HG03521 (cell line): ENCODE measurements around the gene FADD.

Source experiments
- ATAC-seq: cut with Tn5 transposase; IDR thresholded peaks from one replicate; pipeline ENCODE4 v1.9.1; 2021; ENCODE audit warnings: mild to moderate bottlenecking, moderate library complexity; ENCODE audit not compliant: unreplicated experiment

The FADD gene

DNA sequence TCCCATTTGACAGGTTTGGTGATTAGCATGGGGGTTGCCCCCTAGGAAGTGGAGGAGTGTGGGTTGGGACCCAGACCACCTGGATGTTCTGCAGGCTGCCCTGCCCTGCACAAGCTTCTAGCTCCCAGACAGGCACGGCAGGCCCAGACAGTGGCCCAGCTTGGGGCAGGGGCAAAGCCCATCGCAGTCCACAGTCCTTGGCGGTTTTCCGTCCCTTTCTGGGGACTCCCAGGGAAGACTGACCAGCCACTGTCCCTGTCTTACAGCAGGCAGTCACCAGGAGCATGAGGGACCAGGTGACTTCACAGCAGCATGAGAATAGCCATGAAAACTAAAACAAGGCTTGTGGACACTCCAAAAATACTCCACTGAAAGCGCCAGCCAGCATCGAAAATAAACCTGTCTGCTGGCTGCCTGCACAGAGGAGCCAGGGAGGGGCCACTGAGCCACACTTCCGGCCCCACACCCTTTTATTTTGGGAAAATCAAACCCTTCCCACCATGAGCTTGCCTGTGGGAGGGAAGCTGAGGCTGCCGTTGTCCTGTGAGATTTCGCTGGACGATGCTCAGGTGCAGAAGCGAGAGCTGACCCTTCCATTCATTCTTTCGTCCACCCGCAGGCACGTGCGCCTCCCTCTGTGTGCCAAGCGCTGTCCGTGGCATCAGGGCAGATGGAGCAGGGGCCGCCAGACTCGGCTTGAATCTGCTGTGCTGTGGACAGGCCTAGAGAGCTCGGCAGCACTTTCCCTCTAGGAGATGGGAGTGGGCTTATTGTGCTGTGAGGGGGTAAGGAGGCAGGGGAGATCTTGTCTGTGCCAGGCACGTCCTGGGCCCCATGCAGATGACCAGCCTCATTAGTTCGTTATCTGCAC is 28.0 kb downstream of the FADD start:
- ATAC-seq: no peak

DNA sequence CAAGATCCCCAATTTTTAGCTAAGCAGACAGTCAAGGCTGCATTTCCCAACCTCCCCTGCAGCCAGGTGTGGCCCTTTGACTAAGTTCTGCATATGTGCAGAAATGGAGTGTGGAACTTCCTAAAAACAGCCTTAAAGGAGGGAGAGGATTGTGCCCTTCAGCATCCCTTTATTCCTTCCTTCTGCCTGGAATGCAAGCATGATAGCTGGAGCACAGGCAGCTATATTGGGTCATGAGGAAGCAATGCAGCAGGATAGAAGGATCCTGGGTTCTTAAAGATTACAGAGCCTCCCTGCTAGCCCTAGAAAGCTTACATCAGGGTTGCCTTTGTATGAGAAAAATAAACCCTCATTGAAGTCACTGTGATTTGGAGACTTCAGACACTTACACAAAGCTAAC is 29.9 kb downstream of the FADD start:
- ATAC-seq: no peak

DNA sequence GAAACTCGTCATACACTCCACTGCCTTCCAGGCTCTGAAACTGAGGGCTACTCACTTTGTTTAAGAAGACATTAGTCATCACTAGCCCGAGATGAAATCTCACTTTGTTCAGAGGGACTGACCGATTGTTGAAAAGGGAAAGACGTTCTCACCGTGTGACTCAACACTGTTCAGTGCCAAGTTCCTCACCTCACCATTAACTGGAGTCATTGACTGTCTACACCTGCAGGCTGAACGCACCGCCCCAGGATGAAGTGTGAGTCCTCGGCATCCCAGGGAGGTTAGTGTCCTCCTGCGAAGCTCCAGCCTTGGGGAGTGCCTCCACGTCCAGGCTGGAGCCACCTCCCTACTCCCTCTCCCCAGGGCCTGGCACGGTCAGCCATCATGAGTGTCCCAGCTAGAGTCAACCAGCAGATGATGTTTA is 30.4 kb downstream of the FADD start:
- ATAC-seq: no peak

DNA sequence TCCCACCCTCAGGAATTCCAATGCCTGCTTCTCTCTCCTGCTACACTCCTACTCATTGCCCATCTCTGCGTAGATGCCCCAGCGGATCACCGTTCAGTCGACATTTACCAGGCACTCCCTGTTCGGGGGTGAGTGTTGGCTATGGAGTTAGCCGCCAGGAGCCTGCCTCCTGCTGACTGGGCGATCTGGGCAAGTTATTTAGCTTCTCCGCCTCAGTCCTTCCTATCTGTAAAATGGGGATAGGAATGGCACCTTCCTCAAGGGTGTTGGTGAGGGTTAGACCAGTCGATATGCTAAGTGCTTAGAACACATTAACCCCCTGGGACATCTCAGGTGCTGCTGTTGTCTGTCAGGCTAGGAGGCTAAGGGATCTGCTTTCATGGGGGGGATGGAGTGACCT is 30.9 kb downstream of the FADD start:
- ATAC-seq: no peak

DNA sequence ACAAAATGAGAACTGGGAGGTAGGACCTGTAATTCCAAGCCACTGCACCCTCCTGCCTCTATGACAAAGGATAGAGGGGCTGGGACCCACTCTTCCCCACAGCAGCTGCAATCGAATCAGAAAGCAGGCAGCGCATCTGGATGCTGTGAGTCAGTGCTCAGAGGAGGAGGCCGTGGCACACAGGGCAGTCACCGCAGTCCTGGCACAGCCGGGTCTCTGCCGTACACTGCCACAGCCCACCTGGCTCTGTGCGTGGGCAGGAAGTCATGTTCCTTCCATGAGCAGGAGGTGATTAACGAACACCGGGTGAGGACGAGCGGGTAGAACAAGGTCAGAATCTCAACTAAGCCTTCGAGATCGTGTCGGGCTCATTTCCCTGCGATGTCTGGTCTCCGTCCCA is 37.2 kb downstream of the FADD start:
- ATAC-seq: no peak

DNA sequence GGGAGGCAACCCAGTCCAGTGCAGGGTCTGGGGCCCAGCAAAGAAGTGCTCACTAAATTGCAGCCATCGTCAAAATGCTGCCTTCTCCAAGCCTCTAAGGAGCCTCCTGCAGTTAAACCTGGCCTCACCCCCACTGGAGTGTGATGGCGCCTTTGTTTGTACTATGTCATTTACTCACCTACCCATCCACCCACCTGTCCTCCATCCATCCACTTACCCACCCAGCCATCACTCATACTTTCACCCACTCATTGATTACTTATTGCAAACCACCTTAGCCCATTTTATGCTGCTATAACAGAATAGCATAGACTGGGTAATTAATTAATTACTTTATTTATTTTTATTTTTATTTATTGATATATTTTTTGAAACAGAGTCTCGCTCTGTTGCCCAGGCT is 38.6 kb downstream of the FADD start:
- ATAC-seq: no peak

DNA sequence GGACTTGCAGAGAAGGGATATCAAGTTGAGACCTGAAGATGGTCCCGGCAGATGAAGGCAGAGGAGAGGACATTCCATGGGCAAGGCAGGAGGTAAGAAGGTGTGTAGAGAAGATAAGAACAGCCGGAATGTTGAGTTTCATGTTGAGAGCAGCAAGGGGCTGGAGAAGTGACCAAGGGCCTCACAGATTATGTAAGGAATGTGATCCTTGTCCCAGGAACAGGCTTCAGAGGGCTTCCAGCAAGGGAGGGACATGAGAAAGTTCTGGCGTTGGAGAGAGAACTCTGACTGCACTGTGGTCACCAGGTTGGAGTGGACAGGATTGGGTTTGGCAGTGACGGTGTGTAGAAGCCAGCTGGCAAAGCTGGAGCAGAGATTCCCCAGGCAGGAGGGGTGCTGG is 39.8 kb downstream of the FADD start:
- no peak for ATAC-seq

DNA sequence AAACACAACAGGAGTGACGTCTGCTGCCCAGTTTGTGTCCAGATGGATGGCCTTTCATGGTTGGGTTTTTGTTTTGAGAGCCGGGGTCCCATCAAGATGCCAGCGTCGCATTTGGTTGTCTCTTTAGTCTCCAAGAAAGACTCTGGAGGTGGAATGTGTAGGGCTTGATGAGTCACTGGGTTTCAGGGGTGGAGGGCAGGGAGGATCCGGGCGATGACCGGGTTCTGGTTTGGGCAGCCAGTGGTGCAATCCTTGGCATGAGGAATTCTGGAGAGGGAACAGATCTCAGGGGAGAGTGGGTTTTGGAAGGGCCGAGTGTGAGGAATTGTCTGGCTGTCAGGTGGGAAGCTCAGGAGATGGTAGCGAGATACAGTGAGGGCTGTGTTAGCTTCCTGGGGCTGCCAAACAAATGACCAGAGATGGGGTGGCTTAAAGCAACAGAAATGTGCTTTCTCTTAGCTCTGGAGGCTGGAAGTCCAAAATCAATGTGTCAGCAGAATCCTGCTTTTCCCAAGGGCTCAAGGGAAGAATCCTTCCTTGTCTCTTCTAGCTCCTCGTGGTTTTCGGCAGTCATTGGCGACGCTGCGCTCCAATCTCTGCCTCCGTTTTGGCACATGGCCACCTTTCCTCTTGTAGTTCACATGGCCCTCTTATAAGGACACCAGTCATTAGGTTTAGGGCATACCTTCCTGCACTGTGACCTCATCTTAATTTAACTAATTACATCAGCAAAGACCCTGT is 41.0 kb downstream of the FADD start:
- ATAC-seq: no peak

DNA sequence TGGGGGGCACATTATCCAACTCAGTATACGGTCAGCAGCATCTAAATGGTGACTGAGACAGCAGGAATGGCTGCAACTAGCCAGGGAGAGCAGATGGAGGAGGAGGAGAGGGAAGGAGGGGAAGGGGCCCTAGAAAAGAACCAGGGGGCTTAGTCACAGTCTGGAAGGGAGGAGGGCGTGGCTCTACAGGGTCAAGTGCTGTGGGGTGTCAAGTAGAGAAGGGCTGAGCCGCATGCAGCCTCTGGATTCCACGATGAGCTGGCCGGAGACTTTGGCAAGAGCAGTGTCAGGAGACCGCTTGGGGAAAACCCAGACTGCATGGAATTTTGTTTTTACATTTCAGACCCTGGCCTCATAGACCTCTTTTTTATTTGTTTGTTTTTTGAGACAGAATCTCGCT is 41.6 kb downstream of the FADD start:
- no peak for ATAC-seq

DNA sequence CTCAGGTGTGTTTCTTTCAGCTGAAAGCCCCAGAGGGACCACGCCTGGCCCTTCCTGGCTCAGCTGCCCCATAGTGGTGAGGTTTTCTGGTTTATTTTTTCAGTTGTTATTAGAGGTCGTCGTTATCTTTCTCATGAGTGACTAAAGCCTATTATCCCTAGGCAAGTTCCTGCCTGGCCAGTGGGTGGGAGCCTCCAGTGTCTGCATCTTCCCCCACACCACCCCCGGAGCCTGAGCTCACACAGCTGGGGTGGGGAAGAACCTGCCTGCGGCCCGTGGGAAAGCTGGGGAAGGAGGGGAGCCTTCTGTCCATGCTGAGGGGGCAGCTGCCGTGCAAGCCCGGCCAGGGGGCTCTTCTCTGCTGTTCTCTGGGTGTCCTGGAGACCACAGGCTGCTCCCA is 43.1 kb downstream of the FADD start:
- no peak for ATAC-seq

DNA sequence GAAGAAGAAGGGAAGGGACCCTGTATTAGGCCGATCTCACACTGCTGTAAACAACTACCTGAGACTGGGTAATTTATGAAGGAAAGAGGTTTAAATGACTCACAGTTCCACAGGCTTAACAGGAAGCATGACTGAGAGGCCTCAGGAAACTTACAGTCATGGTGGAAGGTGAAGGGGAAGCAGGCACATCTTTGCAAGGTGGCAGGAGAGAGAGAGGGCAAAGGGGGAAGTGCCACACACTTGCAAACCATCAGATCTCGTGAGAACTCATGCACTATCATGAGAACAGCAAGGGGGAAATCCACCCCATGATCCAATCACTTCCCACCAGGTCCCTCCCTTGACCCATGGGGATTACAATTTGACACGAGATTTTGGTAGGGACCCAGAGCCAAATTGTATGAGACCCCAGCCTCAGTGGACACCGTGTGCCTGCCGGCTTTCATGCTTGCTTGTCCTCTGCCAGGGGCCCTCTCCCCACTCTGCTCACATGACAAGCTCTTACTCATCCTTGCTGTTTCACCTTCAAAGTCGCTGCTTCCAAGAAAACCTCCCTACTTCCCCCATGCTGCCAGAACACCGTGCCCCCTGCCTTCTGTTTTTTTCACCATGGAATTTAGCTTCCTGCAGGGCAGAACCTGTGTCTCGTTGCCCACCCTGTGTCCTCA is 44.1 kb downstream of the FADD start:
- ATAC-seq: no peak

DNA sequence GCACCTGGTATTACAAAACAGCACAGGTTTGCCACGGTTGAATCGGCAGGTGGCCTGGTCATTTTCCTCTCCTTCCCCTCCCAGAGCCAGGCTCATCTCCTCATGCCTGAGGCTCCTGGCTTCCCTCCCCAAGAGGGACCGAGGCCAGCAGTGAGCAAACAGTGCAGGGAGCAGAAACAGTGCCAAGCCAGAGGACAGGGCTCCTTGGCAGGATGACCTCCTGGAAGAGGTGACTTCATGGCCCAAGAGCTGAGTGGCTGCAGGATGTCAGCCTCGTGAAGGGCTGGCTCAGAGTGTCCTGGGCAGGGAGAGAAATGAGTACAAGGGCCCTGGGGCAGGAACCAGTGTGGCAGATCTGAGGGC is 44.6 kb downstream of the FADD start:
- ATAC-seq: no peak

DNA sequence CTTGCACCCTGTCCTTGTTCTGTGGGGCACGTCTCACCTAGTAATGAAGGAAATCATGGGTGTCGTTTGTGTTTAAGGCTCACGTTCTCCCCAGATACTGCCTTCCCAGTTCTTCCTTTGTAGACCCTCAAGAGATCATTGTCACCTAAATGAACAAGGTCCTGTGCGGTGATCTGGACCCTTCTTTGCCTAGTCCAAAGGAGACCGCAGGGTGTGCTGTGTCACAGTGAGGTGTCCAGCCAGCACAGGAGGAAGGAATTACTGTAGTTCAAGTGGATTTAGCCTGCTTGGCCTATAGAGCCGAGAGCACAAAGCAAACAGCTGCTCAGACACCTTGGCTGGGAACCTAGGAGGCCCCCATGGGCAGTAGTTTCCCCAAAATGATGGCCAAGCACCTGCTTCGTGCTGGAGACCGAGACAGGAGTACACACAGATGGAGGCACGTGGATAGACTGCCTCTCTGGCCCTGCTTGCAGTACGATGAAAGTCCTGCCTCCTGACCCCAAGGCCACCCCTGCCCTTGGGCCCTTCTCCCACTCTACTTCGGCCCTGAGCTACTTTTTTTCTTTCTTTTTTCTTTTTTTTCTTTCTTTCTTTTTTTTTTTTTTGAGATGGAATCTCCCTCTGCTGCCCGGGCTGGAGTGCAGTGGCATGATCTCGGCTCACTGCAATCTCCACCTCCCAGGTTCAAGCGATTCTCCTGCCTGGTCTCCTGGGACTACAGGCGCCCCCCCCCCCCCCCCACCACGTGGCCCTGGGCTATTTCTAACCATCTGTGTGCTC is 48.0 kb downstream of the FADD start:
- ATAC-seq: no peak

DNA sequence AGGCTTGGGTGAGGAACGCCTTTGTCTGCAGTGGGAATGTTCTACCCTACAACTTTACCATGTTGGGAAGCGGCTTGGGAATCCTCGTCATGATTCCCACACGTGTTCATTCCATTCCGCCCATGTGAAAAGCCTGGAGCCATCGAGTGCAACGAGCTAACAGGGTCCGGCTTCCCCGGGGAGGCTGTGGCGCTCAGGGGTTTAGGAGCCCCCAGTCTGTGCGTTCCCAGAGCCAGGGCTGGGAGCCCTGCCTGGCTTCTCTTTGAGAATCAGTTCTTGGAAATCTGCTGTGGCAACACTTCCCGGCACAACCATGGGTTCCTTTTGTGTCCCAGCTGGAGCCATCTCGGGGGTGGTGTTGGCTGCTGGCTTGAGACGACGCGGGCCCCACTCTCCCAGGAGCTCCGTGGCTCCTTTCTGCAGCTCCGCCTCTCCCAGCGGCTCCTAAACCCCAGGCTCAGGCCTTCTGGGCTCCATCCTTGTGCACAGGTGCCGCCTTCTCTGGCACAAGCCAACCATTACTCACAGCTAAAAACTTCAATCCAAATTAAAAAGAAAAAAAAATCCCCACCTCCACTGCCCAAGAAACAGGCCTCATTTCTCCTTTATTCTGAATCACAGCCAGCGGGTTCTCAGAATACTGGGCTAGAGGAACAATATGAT is 48.7 kb downstream of the FADD start:
- no peak for ATAC-seq

DNA sequence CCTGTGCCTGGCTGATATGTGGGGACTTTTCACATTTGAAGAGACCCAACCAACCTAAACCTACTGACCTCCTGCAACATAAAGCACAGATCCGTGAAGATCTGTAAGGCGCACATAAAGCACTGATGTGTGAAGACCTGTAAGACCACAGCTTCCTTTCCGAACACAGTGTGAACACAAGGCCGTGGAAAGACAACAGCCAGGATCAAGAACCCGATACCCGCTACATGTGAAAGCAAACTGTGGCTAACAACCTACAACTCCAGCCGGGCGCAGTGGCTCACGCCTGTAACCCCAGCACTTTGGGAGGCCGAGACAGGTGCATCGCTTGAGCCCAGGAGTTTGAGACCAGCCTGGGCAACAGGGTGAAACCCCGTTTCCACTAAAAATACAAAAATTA is 49.7 kb downstream of the FADD start:
- ATAC-seq: no peak

DNA sequence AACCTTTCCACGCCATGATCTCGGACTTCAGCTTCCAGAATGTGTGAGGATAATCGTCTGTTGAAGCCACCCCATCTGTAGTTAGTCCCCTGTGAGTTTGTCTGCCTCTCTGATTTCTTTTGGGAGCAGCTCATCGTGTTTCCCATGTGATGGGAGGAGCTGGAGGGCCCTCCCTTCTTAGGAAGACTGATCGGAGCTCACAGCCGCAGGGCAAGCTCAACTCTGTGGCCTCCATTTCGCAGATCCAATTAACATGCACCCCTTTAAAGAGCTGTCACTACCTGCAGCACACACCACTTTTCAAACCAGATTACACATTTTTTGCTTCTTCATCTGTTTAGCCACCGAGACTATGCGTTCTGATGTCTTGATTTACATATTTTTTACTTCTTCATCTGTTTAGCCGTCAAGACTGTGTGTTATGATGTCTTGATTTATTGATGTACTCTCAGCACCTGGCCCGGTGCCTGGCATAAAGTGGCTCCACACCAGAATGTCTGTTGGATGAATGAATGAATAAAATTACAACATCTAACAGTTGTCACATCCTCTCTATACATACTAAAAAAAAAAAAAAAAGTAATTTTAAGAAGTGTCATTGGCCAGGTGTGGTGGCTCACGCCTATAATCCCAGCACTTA is 52.5 kb downstream of the FADD start:
- no peak for ATAC-seq
